B cell (primary cell): Measurements from ENCODE around the gene LCE1F. TPM values are rescaled to one million over a fixed set of nuclear protein-coding genes. Genes with fewer than 3 reads are reported as not detected.

Experiments
- ATAC-seq: fragments of 200-7000 bp; cut with Tn5 transposase; one replicate; pipeline ENCODE4 v1.10.0; 2021; ENCODE audit warnings: low read depth, mild to moderate bottlenecking, moderate number of reproducible peaks, moderate library complexity
- CTCF ChIA-PET: fragments of 350-600 bp; sonication (Branson Sonifier 250); formaldehyde crosslinking; loops from one replicate; lab custom pipeline; 2021; ENCODE audit warnings: antibody characterized with exemption, inconsistent platforms; lab: Charles Lee
- POLR2A ChIA-PET: fragments of 350-600 bp; sonication (Branson Sonifier 250); formaldehyde crosslinking; loops from one replicate; lab custom pipeline; 2021; ENCODE audit warnings: antibody characterized with exemption; lab: Charles Lee
- DNase-seq: peaks from one replicate; pipeline ENCODE4 v3.0.0; 2013
- H2AFZ ChIP-seq: 2 replicates; pipeline ENCODE4 v1.6.1; 2012; ENCODE audit warnings: mild to moderate bottlenecking, low read depth, low read length; ENCODE audit not compliant: insufficient read depth, poor library complexity, severe bottlenecking
- H3K27ac ChIP-seq, 2 donors: 1 replicate in 1 of 2; 2 replicates in 1 of 2; pipeline ENCODE4 v1.5.1; 2012 to 2013; ENCODE audit warnings: low read length in 2 of 2, mild to moderate bottlenecking in 2 of 2, moderate library complexity in 1 of 2
- H3K27me3 ChIP-seq, 4 experiments: fragments of 200-600 bp in 1 of 4; sonication (generic) in 1 of 4; replicated peaks in 1 of 4; 1 replicate in 2 of 4; 2 replicates in 2 of 4; pipeline versions ENCODE4 v1.6.1 to v1.7.0; 2013 to 2016; ENCODE audit warnings: low read length in 3 of 4, mild to moderate bottlenecking in 2 of 4, mixed read lengths in 1 of 4, moderate library complexity in 1 of 4; ENCODE audit not compliant: insufficient read depth in 4 of 4, control insufficient read depth in 3 of 4; ENCODE audit errors: control extremely low read depth in 1 of 4
- H3K36me3 ChIP-seq, 2 experiments: replicated peaks in 1 of 2; 1 replicate in 1 of 2; 2 replicates in 1 of 2; pipeline versions ENCODE4 v1.6.1 to v1.7.1; 2013; ENCODE audit warnings: low read length in 1 of 2; ENCODE audit not compliant: insufficient read depth in 2 of 2, control insufficient read depth in 1 of 2; ENCODE audit errors: control extremely low read depth in 1 of 2, extremely low read depth in 1 of 2
- H3K4me1 ChIP-seq, 2 donors: fragments of 200-600 bp in 1 of 2; sonication (generic) in 1 of 2; 1 replicate in 1 of 2; 2 replicates in 1 of 2; pipeline versions ENCODE4 v1.5.1 to v1.6.1; 2013 to 2017; ENCODE audit warnings: low read length in 2 of 2; ENCODE audit not compliant: control insufficient read depth in 2 of 2, insufficient read depth in 2 of 2
- H3K4me2 ChIP-seq: replicated peaks from 2 replicates; pipeline ENCODE3; 2012; ENCODE audit warnings: mild to moderate bottlenecking, low read depth, low read length; ENCODE audit not compliant: poor library complexity, severe bottlenecking
- H3K4me3 ChIP-seq, 5 experiments: fragments of 200-600 bp in 1 of 5; sonication (generic) in 1 of 5; 1 replicate in 3 of 5; 2 replicates in 2 of 5; pipeline versions ENCODE4 v1.5.1 to v1.7.0; 2011 to 2016; ENCODE audit warnings: low read length in 4 of 5, mild to moderate bottlenecking in 4 of 5, low read depth in 2 of 5, control low read depth in 1 of 5, moderate library complexity in 1 of 5; ENCODE audit not compliant: insufficient read depth in 1 of 5; ENCODE audit errors: control extremely low read depth in 1 of 5, extremely low read depth in 1 of 5
- H3K79me2 ChIP-seq: fragments of 200-600 bp; sonication (generic); one replicate; pipeline ENCODE4 v1.6.0; 2016; ENCODE audit warnings: low read length; ENCODE audit not compliant: control insufficient read depth, insufficient read depth
- H3K9ac ChIP-seq: fragments of 200-600 bp; sonication (generic); 2 replicates; pipeline ENCODE4 v1.6.1; 2017; ENCODE audit warnings: mild to moderate bottlenecking, low read length, moderate library complexity
- H3K9me3 ChIP-seq, 3 donors: one replicate each; pipeline versions ENCODE4 v1.6.1 to v1.7.1; 2013; ENCODE audit warnings: low read length in 2 of 3; ENCODE audit not compliant: control insufficient read depth in 2 of 3, insufficient read depth in 1 of 3; ENCODE audit errors: control extremely low read depth in 1 of 3
- H4K20me1 ChIP-seq: 2 replicates; pipeline ENCODE4 v1.6.0; 2012; ENCODE audit warnings: mild to moderate bottlenecking, low read length; ENCODE audit not compliant: insufficient read depth, control insufficient read depth, poor library complexity, severe bottlenecking
- H3K27ac Mint-ChIP-seq: one replicate; pipeline ENCODE4 v1.8.0; 2021; ENCODE audit warnings: mixed read lengths
- H3K27me3 Mint-ChIP-seq: one replicate; pipeline ENCODE4 v1.8.0; 2021; ENCODE audit warnings: mixed read lengths
- H3K4me1 Mint-ChIP-seq: one replicate; pipeline ENCODE4 v1.8.0; 2021; ENCODE audit warnings: mixed read lengths
- H3K4me3 Mint-ChIP-seq: one replicate; pipeline ENCODE4 v1.8.0; 2021; ENCODE audit warnings: mixed read lengths
- H3K9me3 Mint-ChIP-seq: one replicate; pipeline ENCODE4 v1.8.0; 2022; ENCODE audit warnings: mixed read lengths; ENCODE audit not compliant: insufficient read depth
- EZH2 ChIP-seq: IDR thresholded peaks from 2 replicates; pipeline ENCODE4 v1.6.1; 2012; ENCODE audit warnings: borderline replicate concordance, low read depth, mild to moderate bottlenecking, moderate library complexity, low read length; ENCODE audit not compliant: insufficient read depth, poor library complexity, severe bottlenecking
- WGBS: methylation state at CpG from one replicate; pipeline ENCODE4 v1.1.5; 2013; ENCODE audit warnings: missing lambda C conversion rate; ENCODE audit not compliant: insufficient coverage; 5-methylcytosine and 5-hydroxymethylcytosine counted together
- intact Hi-C: fragments of 100-400 bp; cut with micrococcal nuclease; formaldehyde crosslinking; loops from one replicate; pipeline ENCODE4 v1.10.0; 2022
- polyA plus RNA-seq: library from polyadenylated mRNA; depleted of rRNA; stranded (reverse); fragments of >200 nt; gene quantifications from 2 replicates; pipeline ENCODE4 v1.2.3, GENCODE V29; 2012
- total RNA-seq, 2 donors: library from RNA; stranded (reverse); fragments of 120-200 nt in 1 of 2; gene quantifications; 1 replicate in 1 of 2; 2 replicates in 1 of 2; pipeline versions ENCODE4 v1.2.3 to v1.2.4, GENCODE V29; 2013 to 2022
- TF ChIP-seq, protein P1 (sequence below): fragments of 200-600 bp; IDR thresholded peaks from one replicate; pipeline ENCODE4 v1.8.0; 2022; ENCODE audit warnings: antibody characterized with exemption, mild to moderate bottlenecking

The LCE1F gene
- total and polyA plus RNA-seq, 2 donors (not counting 1 experiment from before 2014, with no cell fraction given): not detected

DNA sequence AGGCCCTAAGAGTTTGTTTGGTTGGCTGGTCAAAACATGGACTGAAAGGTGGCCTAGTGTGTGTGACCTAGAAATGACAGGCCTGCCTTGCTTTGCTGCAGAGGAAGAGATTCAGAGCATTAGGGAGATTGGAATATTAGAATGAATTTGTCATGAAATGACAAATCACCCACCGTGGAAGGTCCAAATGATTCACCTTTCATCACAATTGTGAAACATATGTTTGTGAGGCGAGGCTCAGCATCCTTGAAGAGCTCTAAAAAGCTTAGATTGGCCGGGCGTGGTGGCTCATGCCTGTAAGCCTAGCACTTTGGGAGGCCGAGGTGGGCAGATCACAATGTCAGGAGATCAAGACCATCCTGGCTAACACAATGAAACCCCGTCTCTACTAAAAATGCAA is 42.4 kb downstream of the LCE1F start:
- Histone ChIP-seq H4K20me1 (no peaks in the 10 kb centered on the region), H3K9me3 (no peaks in the 10 kb centered on the region), H3K4me2 (no peak overlapping the region), H3K27ac (no peak overlapping the region), H3K4me1 (peaks cover 4% of the 10 kb centered on the region in 2 donors), H3K4me3 (no peak overlapping the region), H3K27me3 (peaks cover 0 to 3% (median 0%) of the 10 kb centered on the region in 4 experiments), H3K79me2 (no peaks in the 10 kb centered on the region), H3K36me3 (no peaks in the 10 kb centered on the region), H2AFZ (no peak overlapping the region), H3K9ac (no peak overlapping the region)
- no peak for DNase-seq
- H3K4me3 Mint-ChIP-seq: no peak overlapping the region
- TF ChIP-seq, protein P1, sequence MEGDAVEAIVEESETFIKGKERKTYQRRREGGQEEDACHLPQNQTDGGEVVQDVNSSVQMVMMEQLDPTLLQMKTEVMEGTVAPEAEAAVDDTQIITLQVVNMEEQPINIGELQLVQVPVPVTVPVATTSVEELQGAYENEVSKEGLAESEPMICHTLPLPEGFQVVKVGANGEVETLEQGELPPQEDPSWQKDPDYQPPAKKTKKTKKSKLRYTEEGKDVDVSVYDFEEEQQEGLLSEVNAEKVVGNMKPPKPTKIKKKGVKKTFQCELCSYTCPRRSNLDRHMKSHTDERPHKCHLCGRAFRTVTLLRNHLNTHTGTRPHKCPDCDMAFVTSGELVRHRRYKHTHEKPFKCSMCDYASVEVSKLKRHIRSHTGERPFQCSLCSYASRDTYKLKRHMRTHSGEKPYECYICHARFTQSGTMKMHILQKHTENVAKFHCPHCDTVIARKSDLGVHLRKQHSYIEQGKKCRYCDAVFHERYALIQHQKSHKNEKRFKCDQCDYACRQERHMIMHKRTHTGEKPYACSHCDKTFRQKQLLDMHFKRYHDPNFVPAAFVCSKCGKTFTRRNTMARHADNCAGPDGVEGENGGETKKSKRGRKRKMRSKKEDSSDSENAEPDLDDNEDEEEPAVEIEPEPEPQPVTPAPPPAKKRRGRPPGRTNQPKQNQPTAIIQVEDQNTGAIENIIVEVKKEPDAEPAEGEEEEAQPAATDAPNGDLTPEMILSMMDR: no peak
- no peak for TF ChIP-seq EZH2
- H3K9me3 Mint-ChIP-seq: no peaks in the 10 kb centered on the region
- peaks cover 22% of the 10 kb centered on the region for H3K27me3 Mint-ChIP-seq
- peaks cover 6% of the 10 kb centered on the region for H3K4me1 Mint-ChIP-seq
- 76% methylated on average over 4 of the region's 6 CpGs for whole genome bisulfite sequencing
- intact Hi-C loops: no loop called here
- ChIA-PET CTCF (no interaction called here), POLR2A (no interaction called here)
- ATAC-seq: no peak
- no peak overlapping the region for H3K27ac Mint-ChIP-seq

DNA sequence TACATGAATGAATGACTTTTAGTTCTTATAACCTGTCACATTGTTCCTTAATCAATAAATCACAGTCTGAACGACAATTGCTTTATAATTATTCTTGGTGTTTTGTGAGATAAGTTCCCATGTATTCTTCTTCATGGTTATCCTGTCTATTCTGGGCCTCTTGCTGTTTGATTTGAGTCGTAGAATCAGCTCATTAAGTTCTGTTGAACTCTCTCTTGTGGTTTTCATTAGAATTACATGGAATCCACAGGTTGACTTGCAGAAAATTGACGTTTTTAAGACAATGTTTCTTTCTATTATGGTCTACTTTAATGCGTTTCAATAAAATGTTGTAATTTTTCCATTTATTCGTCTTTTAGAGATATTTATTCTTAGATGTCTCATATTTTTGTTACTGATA is 48.4 kb downstream of the LCE1F start:
- intact Hi-C loops: no loop called here
- Histone ChIP-seq H3K36me3 (no peaks in the 10 kb centered on the region), H3K4me2 (no peak overlapping the region), H2AFZ (no peak overlapping the region), H3K9me3 (no peaks in the 10 kb centered on the region), H3K79me2 (no peaks in the 10 kb centered on the region), H3K27me3 (peaks cover 0 to 8% (median 5%) of the 10 kb centered on the region in 4 experiments), H3K4me3 (no peak overlapping the region), H4K20me1 (no peaks in the 10 kb centered on the region), H3K27ac (no peak overlapping the region), H3K4me1 (peaks cover 4% of the 10 kb centered on the region in 2 donors), H3K9ac (no peak overlapping the region)
- TF ChIP-seq, protein P1: no peak
- TF ChIP-seq EZH2: no peak
- Mint-ChIP-seq H3K9me3 (no peaks in the 10 kb centered on the region), H3K4me3 (no peak overlapping the region), H3K4me1 (peaks cover 6% of the 10 kb centered on the region), H3K27ac (no peak overlapping the region), H3K27me3 (peaks cover 26% of the 10 kb centered on the region)
- CTCF ChIA-PET: no interaction called here
- no peak for ATAC-seq
- WGBS: no CpG with 5 or more reads among the region's 5 CpGs
- no peak for DNase-seq
- POLR2A ChIA-PET: no interaction called here
